ENCODE measurements around the gene GPR155. TPM values are rescaled to one million over a fixed set of nuclear protein-coding genes. Genes with fewer than 3 reads are reported as not detected.
A peak's percentile ranks its signal among the peaks of the same experiment; 100 is the strongest.
"Not testable (repeated sequence)": the region's sequence is repeated elsewhere in the genome, so short reads cannot be mapped to it uniquely, and the experiment has no call there.

The GPR155 gene
- total RNA-seq, 4 donors from 2014 or later: 1.2 to 7.3 (median 3.5) TPM

DNA sequence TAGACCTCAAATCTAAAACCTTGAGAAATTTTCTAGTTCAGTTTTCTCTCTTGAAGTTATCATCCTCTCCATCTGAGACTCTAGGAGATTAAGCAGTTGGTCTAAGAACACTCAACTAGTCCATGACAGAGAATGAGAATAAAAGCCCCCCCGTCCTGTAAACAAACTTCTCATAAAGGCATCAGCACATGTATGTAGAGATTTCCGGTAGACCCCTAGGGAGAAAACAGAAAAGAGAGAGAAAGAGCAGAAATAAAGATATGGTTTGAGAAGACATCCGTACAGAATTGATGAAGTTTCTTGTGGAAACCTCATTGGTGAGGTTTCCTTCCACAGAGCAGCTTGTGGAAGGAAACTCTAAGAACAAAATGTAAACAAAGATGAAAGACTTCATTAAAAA lies 3.2 kb upstream of the GPR155 start:
- TF ChIP-seq EP300 (IDR thresholded peaks at IDR 0.05; ENCODE audit: low read depth) (no peak), POLR2AphosphoS5 (IDR thresholded peaks at IDR 0.05) (no peak), POLR2A (IDR thresholded peaks at IDR 0.05) (no peak)
- TF ChIP-seq, protein P1, sequence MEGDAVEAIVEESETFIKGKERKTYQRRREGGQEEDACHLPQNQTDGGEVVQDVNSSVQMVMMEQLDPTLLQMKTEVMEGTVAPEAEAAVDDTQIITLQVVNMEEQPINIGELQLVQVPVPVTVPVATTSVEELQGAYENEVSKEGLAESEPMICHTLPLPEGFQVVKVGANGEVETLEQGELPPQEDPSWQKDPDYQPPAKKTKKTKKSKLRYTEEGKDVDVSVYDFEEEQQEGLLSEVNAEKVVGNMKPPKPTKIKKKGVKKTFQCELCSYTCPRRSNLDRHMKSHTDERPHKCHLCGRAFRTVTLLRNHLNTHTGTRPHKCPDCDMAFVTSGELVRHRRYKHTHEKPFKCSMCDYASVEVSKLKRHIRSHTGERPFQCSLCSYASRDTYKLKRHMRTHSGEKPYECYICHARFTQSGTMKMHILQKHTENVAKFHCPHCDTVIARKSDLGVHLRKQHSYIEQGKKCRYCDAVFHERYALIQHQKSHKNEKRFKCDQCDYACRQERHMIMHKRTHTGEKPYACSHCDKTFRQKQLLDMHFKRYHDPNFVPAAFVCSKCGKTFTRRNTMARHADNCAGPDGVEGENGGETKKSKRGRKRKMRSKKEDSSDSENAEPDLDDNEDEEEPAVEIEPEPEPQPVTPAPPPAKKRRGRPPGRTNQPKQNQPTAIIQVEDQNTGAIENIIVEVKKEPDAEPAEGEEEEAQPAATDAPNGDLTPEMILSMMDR (IDR thresholded peaks at IDR 0.05): no peak
- Histone ChIP-seq H3K36me3 (no peaks in the 10 kb centered on the region), H3K27me3 (peaks cover 2% of the 10 kb centered on the region), H3K4me3 (no peak overlapping the region), H3K27ac (peak overlapping the region in 2 of 4 donors; percentile 20 to 49), H3K4me1 (peaks cover 0 to 14% (median 0%) of the 10 kb centered on the region in 4 donors), H3K9me3 (no peaks in the 10 kb centered on the region)
- intact Hi-C loops (cut with DNase I; ENCODE audit: low total_unique reads) (no loop called here), in situ Hi-C loops (cut with MboI; ENCODE audit: low pct_ligation_motif_present in 1 of 4, low pct_unique_long_range_greater_than_20kb in 1 of 4, low sequenced_read_pairs in 3 of 4) (no loop called here)
- no peak for DNase-seq
- WGBS, 2 donors (ENCODE audit: low coverage in 1 of 2): 78 to 85% methylated on average over 3 of the region's 3 CpGs

GRCh38 chr2:174489520-174489919 lies 2.7 kb upstream of the GPR155 start:
- intact Hi-C loops (cut with DNase I; ENCODE audit: low total_unique reads); H3K4me3 ChIP-seq; in situ Hi-C loops (cut with MboI; ENCODE audit: low pct_ligation_motif_present in 1 of 4, low pct_unique_long_range_greater_than_20kb in 1 of 4, low sequenced_read_pairs in 3 of 4); H3K27me3 ChIP-seq; H3K36me3 ChIP-seq; H3K9me3 ChIP-seq: not testable (repeated sequence)
- 88% methylated on average over 10 of the region's 10 CpGs; no CpG with 5 or more reads in 1 of the 2 donors for WGBS, 2 donors (ENCODE audit: low coverage in 1 of 2)
- Histone ChIP-seq H3K27ac (peak overlapping the region in 2 of 4 donors; percentile 20 to 49), H3K4me1 (peaks cover 0 to 19% (median 0%) of the 10 kb centered on the region in 4 donors)
- peak; percentile 20 for DNase-seq

DNA sequence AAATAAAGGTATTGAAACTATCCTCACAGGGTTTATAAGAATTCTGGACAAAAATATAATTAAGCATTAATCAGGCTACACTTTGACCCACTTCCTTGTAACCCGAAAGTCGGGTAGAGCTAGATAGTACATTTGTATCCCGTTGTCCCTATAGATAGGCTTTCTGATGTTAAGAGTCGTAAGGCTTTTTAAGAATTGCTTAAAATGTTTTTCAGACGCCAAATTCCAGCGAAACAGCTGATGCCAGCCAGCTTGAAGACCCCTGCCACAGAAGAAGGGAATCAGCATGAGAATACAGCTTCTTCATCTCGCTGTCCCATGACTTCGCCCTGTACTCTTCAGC lies 962 bp upstream of the GPR155 start:
- Histone ChIP-seq H3K27me3 (peaks cover 3% of the 10 kb centered on the region), H3K4me3 (peak overlapping the region in 3 of 4 donors; percentile 64 to 86 (median 71)), H3K27ac (peak overlapping the region; percentile 84 to 91 (median 88)), H3K9me3 (no peaks in the 10 kb centered on the region), H3K36me3 (no peaks in the 10 kb centered on the region), H3K4me1 (peaks cover 0 to 20% (median 0%) of the 10 kb centered on the region in 4 donors)
- intact Hi-C loops (cut with DNase I; ENCODE audit: low total_unique reads): no loop called here
- WGBS, 2 donors (ENCODE audit: low coverage in 1 of 2): 94 to 97% methylated on average over 7 to 8 of the region's 8 CpGs
- TF ChIP-seq POLR2AphosphoS5 (IDR thresholded peaks at IDR 0.05) (no peak), POLR2A (IDR thresholded peaks at IDR 0.05) (no peak), EP300 (IDR thresholded peaks at IDR 0.05; ENCODE audit: low read depth) (no peak)
- TF ChIP-seq, protein P1 (IDR thresholded peaks at IDR 0.05): no peak
- no peak for DNase-seq
- in situ Hi-C loops (cut with MboI; ENCODE audit: low pct_ligation_motif_present in 1 of 4, low pct_unique_long_range_greater_than_20kb in 1 of 4, low sequenced_read_pairs in 3 of 4): no loop called here

- no peaks in the 10 kb centered on the region for H3K36me3 ChIP-seq
- H3K4me1 ChIP-seq: peaks cover 0 to 18% (median 0%) of the 10 kb centered on the region in 4 donors
- WGBS, 2 donors (ENCODE audit: low coverage in 1 of 2): 0 to 8% methylated on average over 2 to 11 of the region's 36 CpGs
- H3K27me3 ChIP-seq: peaks cover 3% of the 10 kb centered on the region
- H3K9me3 ChIP-seq: no peaks in the 10 kb centered on the region
- peak overlapping the region; percentile 89 to 91 (median 89) for H3K27ac ChIP-seq
- H3K4me3 ChIP-seq: peak overlapping the region; percentile 39 to 86 (median 68)
- peak; percentile 100 for DNase-seq
- intact Hi-C loops (cut with DNase I; ENCODE audit: low total_unique reads) (no loop called here), in situ Hi-C loops (cut with MboI; ENCODE audit: low pct_ligation_motif_present in 1 of 4, low pct_unique_long_range_greater_than_20kb in 1 of 4, low sequenced_read_pairs in 3 of 4) (no loop called here)
- peak; percentile 42 for TF ChIP-seq POLR2A (IDR thresholded peaks at IDR 0.05)
- no peak for TF ChIP-seq EP300 (IDR thresholded peaks at IDR 0.05; ENCODE audit: low read depth)
- TF ChIP-seq, protein P1 (IDR thresholded peaks at IDR 0.05): no peak
- TF ChIP-seq POLR2AphosphoS5 (IDR thresholded peaks at IDR 0.05): peak in 2 of 3 donors; percentile 15 to 21
These were observed 435 bp upstream of the GPR155 start for GRCh38 chr2:174487108-174487819.

Data from transverse colon (tissue), 4 donors.